ENCODE results near the gene GPR142. TPM values are rescaled to one million over a fixed set of nuclear protein-coding genes. Genes with fewer than 3 reads are reported as not detected.

Gene GPR142
- total and polyA plus RNA-seq, 2 donors (not counting 3 experiments of a cell fraction or from before 2014, with no cell fraction given) = not detected

GRCh38 chr17:74332017-74332650, 35.2 kb upstream of the GPR142 start:
- intact Hi-C loops (cut with micrococcal nuclease) = no loop called here
- CTCF ChIA-PET = no interaction called here

More at GRCh38 chr17:74332017-74332650, 35.2 kb upstream of the GPR142 start:
- POLR2A ChIA-PET = no interaction called here
- Histone ChIP-seq H3K9me3 (replicated peaks; ENCODE audit: control insufficient read depth, insufficient read depth, low read length) (no peaks in the 10 kb centered on the region), H3K4me2 (ENCODE audit: insufficient read depth, low read length) (no peak overlapping the region), H3K4me3 (replicated peaks in 1 of 3; ENCODE audit: insufficient read depth in 1 of 3, low read depth in 1 of 3, low read length in 3 of 3) (no peak overlapping the region), H3K9ac (replicated peaks; ENCODE audit: extremely low read depth, insufficient read depth, low read length) (no peak overlapping the region), H4K20me1 (replicated peaks; ENCODE audit: control insufficient read depth, extremely low read depth, insufficient read depth, low read length) (no peaks in the 10 kb centered on the region), H3K27ac (ENCODE audit: insufficient read depth, low read depth, low read length) (no peak overlapping the region), H3K4me1 (ENCODE audit: control insufficient read depth, extremely low read depth, insufficient read depth, low read length) (no peaks in the 10 kb centered on the region), H3K9me1 (replicated peaks; ENCODE audit: control insufficient read depth, extremely low read depth, insufficient read depth, low read length) (no peaks in the 10 kb centered on the region), H2AFZ (ENCODE audit: low read depth, low read length) (no peak overlapping the region), H3K27me3 (ENCODE audit: control insufficient read depth in 2 of 2, insufficient read depth in 2 of 2, low read length in 2 of 2) (no peaks in the 10 kb centered on the region), H3K79me2 (ENCODE audit: control insufficient read depth, insufficient read depth, low read length) (no peaks in the 10 kb centered on the region), H3K36me3 (ENCODE audit: control insufficient read depth in 2 of 2, extremely low read depth in 1 of 2, insufficient read depth in 2 of 2, low read length in 2 of 2) (no peaks in the 10 kb centered on the region)
- BruUV-seq (replicated peaks) = no TSS peak
- dilution Hi-C loops (cut with MboI; ENCODE audit: extremely low pct_ligation_motif_present, low sequenced_read_pairs) = no loop called here
- no peak for DNase-seq (ENCODE audit: low read depth, low spot score)
- no peak for FAIRE-seq
- TF ChIP-seq JUN (IDR thresholded peaks at IDR 0.05; ENCODE audit: borderline replicate concordance, insufficient read depth, insufficient read length, low read depth) (no peak), GATA2 (IDR thresholded peaks at IDR 0.05; ENCODE audit: insufficient read depth, insufficient read length, low read depth, low read length) (no peak), POLR2A (IDR thresholded peaks at IDR 0.05; ENCODE audit: low read depth, low read length) (no peak), FOS (IDR thresholded peaks at IDR 0.05; ENCODE audit: borderline replicate concordance, insufficient read depth, low read length) (no peak), CTCF (IDR thresholded peaks at IDR 0.05; ENCODE audit: extremely low read depth in 1 of 2, insufficient read depth in 1 of 2, low read depth in 1 of 2, low read length in 2 of 2) (no peak)
